ENCODE results near the gene EIF3K. TPM values are rescaled to one million over a fixed set of nuclear protein-coding genes. Genes with fewer than 3 reads are reported as not detected.

The EIF3K gene
- total and polyA plus RNA-seq, 2 of the 13 experiments (the other 11 are each of a cell fraction or from before 2014, with no cell fraction given): 179 to 258 TPM

GRCh38 chr19:38647368-38647965 lies 28.5 kb downstream of the EIF3K start, which contains the start of gene ACTN4 (continued):
- TF ChIP-seq AKAP8 (CRISPR knock-in tag; IDR thresholded peaks at IDR 0.05) (peak; percentile 77; the same call in 1 of the 2 replicates), KDM2A (CRISPR knock-in tag; IDR thresholded peaks at IDR 0.05; ENCODE audit: borderline replicate concordance, low read depth) (peak; percentile 51; the same call in 1 of the 2 replicates), MTA1 (CRISPR knock-in tag; IDR thresholded peaks at IDR 0.05; ENCODE audit: borderline replicate concordance) (no peak), ZBTB38 (CRISPR knock-in tag; IDR thresholded peaks at IDR 0.05) (peak; percentile 63; the same call in 1 of the 2 replicates), ZFX (CRISPR knock-in tag; IDR thresholded peaks at IDR 0.05; ENCODE audit: low read depth) (peak; percentile 73), ZNF317 (CRISPR knock-in tag; IDR thresholded peaks at IDR 0.05) (no peak), GLMP (CRISPR knock-in tag; IDR thresholded peaks at IDR 0.05; ENCODE audit: borderline replicate concordance) (no peak), CSRNP1 (CRISPR knock-in tag; IDR thresholded peaks at IDR 0.05) (peak; percentile 65; the same call in 1 of the 2 replicates), ZSCAN25 (CRISPR knock-in tag; IDR thresholded peaks at IDR 0.05) (peak; percentile 74), ZNF563 (CRISPR knock-in tag; IDR thresholded peaks at IDR 0.05) (peak; percentile 95), ZNF674 (CRISPR knock-in tag; IDR thresholded peaks at IDR 0.05; ENCODE audit: low read depth) (0 out of 2 replicates have a peak, but pooled peaks have one; percentile 42), ATAD3A (CRISPR knock-in tag; IDR thresholded peaks at IDR 0.05) (no peak), REST (IDR thresholded peaks at IDR 0.05; ENCODE audit: borderline replicate concordance in 1 of 2, low read depth in 1 of 2, low read length in 2 of 2) (peak in 1 of 2 experiments; percentile 74; a peak in 1 of 4 replicates), ZNF710 (CRISPR knock-in tag; IDR thresholded peaks at IDR 0.05; ENCODE audit: borderline replicate concordance) (peak; percentile 50; the same call in 1 of the 2 replicates), EP300 (IDR thresholded peaks at IDR 0.05; ENCODE audit: low read depth in 2 of 2, low read length in 2 of 2) (peak in 1 of 2 experiments; percentile 26; a peak in 1 of 4 replicates), EP300 (CRISPR knock-in tag; IDR thresholded peaks at IDR 0.05; ENCODE audit: borderline replicate concordance) (no peak), AGO1 (IDR thresholded peaks at IDR 0.05; ENCODE audit: low read depth, low read length, poor library complexity, severe bottlenecking) (peak; percentile 70), MAX (IDR thresholded peaks at IDR 0.05) (peak; percentile 80), MYC (CRISPR knock-in tag; IDR thresholded peaks at IDR 0.05; ENCODE audit: borderline replicate concordance) (peak; percentile 89), HNF4A (CRISPR knock-in tag; IDR thresholded peaks at IDR 0.05) (peak; percentile 9; the same call in 1 of the 2 replicates)

Measured in HepG2 (cell line).